HepG2 (cell line): ENCODE results near the gene PARP3.

Source experiments
- HOXA7 ChIP-seq: sonication (generic); formaldehyde crosslinking; IDR thresholded peaks from 2 replicates; pipeline ENCODE4 v1.8.1; 2022; ENCODE audit warnings: mild to moderate bottlenecking, missing genetic modification reagents, moderate library complexity
- RFX3 ChIP-seq: IDR thresholded peaks from 2 replicates; pipeline ENCODE4 v1.6.1; 2016; ENCODE audit warnings: missing biosample characterization, missing genetic modification reagents
- ZNF232 ChIP-seq: sonication (generic); formaldehyde crosslinking; IDR thresholded peaks from 2 replicates; pipeline ENCODE4 v1.4.0; 2020; ENCODE audit warnings: missing genetic modification reagents, borderline replicate concordance
- TF ChIP-seq, protein P1 (sequence below): sonication (generic); formaldehyde crosslinking; IDR thresholded peaks from 2 replicates; pipeline ENCODE4 v1.4.0; 2020; ENCODE audit warnings: low read depth, missing genetic modification reagents

DNA sequence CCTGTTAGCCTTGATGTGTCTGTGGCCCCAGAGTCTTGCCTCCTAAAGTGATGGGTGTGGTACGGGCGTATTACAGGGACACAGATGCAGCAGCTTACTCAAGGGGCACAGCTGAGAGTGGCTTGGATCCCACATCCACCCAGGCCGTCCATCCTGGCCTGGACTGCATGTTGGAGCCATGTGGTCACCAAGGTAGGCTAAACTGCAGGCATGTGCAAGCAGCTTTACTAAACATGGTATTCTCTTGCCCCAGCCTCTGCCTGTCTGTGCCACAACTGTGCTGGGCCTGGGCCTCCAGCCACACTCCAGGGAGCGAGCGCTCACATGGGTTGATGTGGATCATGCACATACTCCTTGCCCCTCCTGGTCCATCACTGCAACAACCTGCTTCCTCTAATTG lies 7.0 kb downstream of the PARP3 start:
- TF ChIP-seq HOXA7 (CRISPR knock-in tag) (no peak), ZNF232 (no peak), RFX3 (no peak)
- TF ChIP-seq, protein P1, sequence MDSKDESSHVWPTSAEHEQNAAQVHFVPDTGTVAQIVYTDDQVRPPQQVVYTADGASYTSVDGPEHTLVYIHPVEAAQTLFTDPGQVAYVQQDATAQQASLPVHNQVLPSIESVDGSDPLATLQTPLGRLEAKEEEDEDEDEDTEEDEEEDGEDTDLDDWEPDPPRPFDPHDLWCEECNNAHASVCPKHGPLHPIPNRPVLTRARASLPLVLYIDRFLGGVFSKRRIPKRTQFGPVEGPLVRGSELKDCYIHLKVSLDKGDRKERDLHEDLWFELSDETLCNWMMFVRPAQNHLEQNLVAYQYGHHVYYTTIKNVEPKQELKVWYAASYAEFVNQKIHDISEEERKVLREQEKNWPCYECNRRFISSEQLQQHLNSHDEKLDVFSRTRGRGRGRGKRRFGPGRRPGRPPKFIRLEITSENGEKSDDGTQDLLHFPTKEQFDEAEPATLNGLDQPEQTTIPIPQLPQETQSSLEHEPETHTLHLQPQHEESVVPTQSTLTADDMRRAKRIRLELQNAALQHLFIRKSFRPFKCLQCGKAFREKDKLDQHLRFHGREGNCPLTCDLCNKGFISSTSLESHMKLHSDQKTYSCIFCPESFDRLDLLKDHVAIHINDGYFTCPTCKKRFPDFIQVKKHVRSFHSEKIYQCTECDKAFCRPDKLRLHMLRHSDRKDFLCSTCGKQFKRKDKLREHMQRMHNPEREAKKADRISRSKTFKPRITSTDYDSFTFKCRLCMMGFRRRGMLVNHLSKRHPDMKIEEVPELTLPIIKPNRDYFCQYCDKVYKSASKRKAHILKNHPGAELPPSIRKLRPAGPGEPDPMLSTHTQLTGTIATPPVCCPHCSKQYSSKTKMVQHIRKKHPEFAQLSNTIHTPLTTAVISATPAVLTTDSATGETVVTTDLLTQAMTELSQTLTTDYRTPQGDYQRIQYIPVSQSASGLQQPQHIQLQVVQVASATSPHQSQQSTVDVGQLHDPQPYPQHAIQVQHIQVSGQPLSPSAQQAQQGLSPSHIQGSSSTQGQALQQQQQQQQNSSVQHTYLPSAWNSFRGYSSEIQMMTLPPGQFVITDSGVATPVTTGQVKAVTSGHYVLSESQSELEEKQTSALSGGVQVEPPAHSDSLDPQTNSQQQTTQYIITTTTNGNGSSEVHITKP (CRISPR knock-in tag): no peak
